ENCODE results near the gene SIAH3.

SIAH3 gene

DNA sequence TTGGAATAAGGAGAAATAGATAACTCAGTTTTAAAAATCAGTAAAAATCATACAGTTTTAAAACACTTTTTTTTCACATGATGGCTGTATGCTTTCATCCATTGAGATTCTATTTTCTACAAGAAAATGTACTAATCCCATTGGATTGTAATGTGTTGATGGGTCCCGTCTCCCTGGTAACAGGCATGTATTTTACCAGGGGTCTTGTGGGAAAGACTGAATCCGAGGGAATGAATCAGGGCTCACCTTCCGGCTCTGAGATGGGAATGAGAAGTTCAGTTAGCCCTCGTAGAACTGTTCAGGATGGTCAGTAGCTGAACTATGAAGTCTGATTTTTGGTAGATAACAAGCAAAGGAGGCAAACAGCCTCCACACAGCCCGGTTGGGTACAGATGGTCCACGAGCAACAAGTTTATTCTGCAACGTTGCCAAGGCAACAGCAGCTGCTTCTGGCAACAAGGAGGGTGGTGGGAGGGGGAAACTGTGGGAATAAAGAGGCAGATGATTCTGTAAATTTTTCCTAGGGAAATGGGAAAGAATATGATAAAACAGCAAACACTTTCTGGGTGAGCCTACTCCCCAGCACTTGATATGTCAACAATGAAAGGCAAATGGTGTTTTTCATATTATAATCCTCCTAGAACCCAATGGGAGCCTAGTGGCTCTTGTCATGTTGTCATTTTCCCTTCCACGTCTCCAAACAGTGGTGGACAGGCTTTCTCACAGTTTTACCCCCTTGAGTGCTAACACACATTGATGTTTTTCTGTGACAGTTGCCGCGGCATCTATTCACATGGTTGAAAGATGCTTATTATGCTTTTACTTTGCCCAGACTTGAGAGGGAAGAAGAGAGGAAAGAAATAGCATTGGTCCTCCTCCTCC lies 12.4 kb upstream of the SIAH3 start:
- DNase-seq (ENCODE audit: low read depth) = no peak

DNA sequence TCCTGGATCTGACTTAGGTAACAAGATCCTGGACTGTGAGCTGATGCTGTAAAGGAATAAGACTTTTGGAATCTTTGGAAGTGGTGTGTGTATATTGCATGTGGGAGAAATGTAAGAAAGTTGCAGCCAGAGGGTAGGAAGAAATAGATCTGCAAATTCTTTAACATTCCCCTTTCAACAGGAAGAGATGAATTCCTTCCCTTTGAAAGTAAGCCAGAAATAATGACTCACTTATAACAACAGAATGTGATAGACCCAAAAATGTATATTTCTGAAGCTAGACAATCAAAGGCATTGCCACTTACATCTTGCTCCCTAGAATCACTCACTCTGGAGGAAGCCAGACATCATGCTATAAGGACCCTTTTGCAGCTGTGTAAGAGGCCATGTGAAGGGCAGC lies 9.8 kb upstream of the SIAH3 start:
- no peak for DNase-seq (ENCODE audit: low read depth)

DNA sequence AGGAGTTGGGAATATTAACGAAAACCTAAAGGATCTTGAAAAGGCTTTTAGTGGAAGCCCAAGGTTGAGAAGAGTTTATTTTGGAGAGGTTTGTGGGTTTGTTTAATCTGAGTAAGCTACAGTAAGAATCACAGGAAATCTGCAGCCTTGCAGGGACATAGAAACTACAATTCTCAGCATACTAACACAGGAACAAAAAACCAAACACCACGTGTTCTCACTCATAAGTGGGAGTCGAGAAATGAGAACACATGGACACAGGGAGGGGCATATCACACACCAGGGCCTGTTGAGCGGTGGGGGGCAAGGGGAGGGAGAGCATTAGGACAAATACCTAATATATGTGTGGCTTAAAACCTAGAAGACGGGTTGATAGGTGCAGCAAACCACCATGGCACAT lies 8.7 kb upstream of the SIAH3 start:
- DNase-seq (ENCODE audit: low read depth) = no peak

- no peak for DNase-seq (ENCODE audit: low read depth)
Observed at GRCh38 chr13:45859705-45860104, 8.2 kb upstream of the SIAH3 start.

- no peak for DNase-seq (ENCODE audit: low read depth)
Observed at GRCh38 chr13:45852494-45852893, 941 bp upstream of the SIAH3 start.

DNA sequence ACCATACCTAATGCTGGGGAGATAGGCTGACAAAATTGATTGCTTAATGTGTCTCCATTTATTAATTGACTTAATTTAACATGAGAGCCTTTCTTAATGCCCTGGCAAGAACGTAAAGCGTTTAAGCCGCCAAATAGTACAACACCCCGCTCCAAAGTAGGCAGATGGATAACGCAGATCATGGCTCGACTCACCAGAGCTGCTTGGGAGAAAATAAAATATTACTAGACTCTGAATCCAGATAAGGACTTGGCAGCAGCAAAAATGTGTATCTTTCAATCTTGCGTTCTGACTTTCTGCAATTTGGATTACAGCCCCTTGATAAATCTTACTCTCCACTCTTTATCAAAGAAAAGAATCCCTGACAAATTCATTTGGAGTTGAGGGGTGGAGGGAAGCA lies 403 bp upstream of the SIAH3 start:
- DNase-seq (ENCODE audit: low read depth) = no peak

GRCh38 chr13:45850027-45850613 lies 1.4 kb downstream of the SIAH3 start:
- no peak for DNase-seq (ENCODE audit: low read depth)

DNA sequence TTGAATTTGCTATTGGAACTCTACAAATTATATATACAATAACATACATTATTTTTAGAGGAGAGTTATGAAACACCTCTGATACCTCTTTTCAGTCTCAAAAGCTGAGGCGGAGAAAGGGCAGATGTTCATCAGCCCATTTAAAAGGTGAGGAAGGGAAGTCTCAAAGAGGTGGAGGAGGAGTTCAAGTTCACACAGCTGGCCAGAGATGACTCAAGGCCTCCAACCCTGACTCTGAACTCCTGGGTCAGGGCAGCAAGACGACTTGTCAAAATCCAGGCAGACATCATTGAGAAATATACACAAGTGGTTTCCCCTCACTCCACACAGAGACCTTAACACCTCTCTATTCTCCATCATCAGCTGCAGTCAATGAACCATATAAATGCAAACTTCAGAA lies 2.1 kb downstream of the SIAH3 start:
- DNase-seq (ENCODE audit: low read depth) = no peak

- no peak for DNase-seq (ENCODE audit: low read depth)
Observed at GRCh38 chr13:45847554-45848224, 3.9 kb downstream of the SIAH3 start.

DNA sequence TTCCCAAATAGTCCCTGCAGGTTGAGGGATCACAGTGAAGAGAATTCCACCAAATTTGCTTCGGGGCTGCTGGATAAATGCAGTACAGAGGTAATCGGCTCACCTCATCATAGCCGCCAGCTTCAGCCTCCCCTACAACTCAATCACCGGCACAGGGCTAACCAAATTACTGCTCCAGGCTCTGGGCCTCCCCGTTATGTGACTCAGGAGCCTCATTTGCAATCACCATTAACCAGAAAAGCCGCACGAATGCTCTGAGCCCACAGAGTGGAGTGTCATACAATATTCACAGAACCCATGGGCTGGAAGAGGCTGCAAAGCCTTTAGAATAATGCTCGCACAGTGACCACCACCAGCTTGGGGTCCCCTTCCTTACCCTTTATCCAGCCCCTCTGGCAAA lies 4.9 kb downstream of the SIAH3 start:
- no peak for DNase-seq (ENCODE audit: low read depth)

DNA sequence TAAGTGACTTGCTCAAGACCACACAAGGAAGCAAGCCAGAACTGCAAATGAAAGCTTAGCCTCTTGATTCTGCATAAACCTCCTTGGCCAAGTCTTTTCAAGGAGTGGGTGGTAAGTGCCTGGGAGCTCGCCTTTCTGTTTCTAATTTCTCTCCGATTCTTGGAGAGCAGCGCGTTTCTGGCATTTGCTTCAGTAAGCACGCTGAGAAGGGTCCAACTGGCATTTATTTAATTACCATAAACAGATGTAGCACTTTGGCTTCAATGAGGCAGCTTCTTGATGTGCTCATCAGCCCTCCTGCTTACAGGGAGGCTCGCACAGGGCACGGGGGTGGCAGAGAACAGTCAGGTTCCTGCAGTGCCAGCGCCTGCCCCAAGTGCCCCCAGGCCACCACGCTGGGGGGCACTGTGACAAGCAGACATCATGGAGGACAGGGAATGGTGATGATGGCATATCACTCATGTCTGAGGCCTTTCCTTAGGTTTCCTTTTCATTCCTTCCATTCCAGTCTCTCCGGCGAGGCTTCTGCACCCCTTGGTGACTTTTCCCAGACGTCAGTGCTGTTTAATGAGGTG lies 13.3 kb downstream of the SIAH3 start:
- DNase-seq (ENCODE audit: low read depth) = no peak

- no peak for DNase-seq (ENCODE audit: low read depth)
Observed at GRCh38 chr13:45837111-45837510, 14.4 kb downstream of the SIAH3 start.

GRCh38 chr13:45834411-45834994 lies 17.1 kb downstream of the SIAH3 start:
- DNase-seq (ENCODE audit: low read depth) = no peak

DNA sequence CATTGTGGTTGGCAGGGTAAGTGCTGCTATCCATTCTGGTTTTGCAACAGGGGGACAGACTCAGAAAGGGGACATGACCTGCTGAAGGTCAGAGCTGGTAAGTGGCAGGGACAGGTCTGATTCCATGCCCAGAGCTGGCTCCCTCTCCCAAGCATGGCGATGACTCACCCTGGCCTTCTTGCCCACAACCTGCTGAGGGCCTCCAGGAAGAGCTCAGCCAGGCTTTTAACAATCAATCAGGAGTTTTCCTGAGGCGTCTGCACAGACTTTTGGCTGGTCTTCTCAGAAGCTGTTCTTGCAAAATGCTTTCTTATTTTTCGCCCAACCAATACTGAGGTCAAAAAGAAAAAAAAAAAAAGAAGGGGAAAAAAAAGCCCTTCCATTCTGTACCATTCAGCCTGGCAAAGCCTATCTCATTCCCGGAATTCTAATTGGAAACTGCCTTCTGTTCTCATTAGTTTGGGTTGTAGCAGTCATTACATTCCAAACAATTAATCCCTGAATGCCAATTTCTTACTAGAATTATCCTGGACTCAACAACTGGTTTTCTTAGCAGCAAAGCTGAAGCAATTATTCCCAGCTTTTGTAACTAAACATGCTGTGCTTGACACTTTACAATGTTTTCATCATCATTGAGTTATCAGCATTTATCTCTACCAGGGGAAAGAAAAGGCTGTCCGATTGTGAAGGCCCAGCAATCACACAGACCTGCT lies 17.7 kb downstream of the SIAH3 start:
- DNase-seq (ENCODE audit: low read depth) = no peak

DNA sequence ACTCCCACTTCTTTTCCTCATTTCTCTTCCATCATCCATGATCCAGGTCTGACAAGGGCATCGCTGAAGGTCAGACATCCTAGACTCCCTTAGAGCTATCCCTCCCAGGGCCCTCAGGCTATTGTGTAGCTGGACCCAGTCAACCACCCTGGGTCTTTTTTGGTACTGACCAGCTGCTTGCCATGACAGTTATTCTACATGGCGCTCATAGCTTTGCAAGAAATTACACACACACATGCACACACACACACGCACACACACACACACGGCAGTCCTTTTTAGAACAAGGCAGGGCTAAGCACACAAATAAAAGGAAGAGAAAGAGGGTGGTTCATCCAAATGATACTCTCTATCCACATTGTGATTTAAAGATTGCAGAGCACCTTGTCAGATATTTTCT lies 18.3 kb downstream of the SIAH3 start:
- DNase-seq (ENCODE audit: low read depth) = no peak

DNA sequence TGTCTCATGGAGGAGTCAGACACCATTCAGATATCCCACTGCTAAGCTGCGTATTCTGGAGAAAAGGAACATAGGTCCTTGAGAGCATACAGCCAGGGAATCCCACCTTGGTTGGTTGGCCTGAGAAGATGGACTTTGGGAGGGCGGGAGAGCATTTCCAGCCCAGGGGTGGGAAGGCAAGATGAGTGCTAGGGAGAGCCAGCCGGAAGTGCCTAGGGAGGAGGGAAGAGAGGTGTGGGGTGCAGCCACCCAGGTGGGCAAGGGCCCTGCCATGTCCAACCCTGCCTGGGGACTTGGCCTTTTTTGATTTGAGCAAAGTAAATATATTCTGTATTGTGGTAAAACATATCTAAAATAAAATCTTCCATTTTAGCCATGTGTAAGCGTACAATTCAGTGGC lies 19.7 kb downstream of the SIAH3 start:
- DNase-seq (ENCODE audit: low read depth) = no peak

DNA sequence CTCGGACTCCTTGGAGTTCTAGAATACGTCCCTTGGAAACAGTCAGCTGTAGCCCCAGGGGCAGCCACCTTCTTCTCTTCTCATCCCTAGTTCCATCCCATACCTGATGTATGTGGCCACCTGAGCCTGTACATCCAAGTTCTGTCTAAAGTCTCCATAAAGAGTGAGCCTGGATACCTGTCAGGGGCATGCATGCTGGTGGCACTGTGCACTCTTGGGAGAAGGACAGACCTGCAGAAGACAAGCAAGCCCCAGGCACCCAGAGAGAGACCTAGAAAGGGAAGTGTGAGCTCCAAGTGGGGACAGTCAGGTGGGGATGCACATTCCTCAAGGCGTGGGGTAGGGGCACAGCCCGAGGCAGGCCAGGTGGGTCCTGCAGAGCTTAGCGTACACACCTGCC lies 21.4 kb downstream of the SIAH3 start:
- DNase-seq (ENCODE audit: low read depth) = no peak

- no peak for DNase-seq (ENCODE audit: low read depth)
Observed at GRCh38 chr13:45828256-45828968, 23.1 kb downstream of the SIAH3 start.

- no peak for DNase-seq (ENCODE audit: low read depth)
Observed at GRCh38 chr13:45827318-45827717, 24.2 kb downstream of the SIAH3 start.

GRCh38 chr13:45826731-45827130 lies 24.8 kb downstream of the SIAH3 start:
- DNase-seq (ENCODE audit: low read depth) = no peak

DNA sequence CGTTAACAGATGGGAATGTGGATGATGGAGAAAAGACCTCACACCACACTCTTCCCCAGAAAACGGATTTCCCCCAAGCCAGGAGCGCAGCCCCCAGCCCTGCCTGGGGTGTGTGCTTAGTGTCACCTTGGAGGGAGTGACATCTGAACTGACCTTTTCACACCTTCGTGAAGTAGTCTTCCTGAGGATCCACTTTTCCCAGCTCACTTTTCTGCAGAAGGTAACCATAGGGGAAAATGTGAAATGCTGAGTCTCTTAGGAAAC lies 26.2 kb downstream of the SIAH3 start:
- DNase-seq (ENCODE audit: low read depth) = no peak

DNA sequence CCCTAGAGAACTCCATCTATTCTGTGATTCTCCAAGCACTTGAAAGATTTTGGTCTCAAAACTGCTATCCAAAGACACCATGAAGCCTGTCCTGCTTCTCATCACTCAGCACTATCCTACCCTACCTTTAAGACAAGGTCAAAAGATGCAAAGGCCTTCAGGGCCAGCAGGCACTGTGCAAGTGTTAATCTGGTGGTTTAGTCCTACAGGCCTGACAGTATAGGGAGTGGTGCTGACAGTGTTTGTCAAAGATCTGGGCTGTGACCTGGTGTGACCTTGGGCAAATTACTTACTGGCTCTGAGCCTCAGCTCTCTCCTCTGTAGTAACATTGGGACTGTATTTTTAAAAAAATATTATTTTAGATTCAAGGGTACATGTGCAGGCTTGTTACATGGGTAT lies 28.0 kb downstream of the SIAH3 start:
- no peak for DNase-seq (ENCODE audit: low read depth)

All from stimulated activated CD8-positive, alpha-beta memory T cell treated with anti-CD3 and anti-CD28 coated beads, Interleukin-7, amount 100 ng/mL, for 24 hours (primary cell).